HG02763 (cell line): ENCODE data around the gene ASGR2.
"Not testable (repeated sequence)": the region's sequence is repeated elsewhere in the genome, so short reads cannot be mapped to it uniquely, and the experiment has no call there.

Experiments used
- ATAC-seq: cut with Tn5 transposase; IDR thresholded peaks from one replicate; pipeline ENCODE4 v1.9.1; 2021; ENCODE audit warnings: mild to moderate bottlenecking, moderate library complexity; ENCODE audit not compliant: unreplicated experiment

The ASGR2 gene

DNA sequence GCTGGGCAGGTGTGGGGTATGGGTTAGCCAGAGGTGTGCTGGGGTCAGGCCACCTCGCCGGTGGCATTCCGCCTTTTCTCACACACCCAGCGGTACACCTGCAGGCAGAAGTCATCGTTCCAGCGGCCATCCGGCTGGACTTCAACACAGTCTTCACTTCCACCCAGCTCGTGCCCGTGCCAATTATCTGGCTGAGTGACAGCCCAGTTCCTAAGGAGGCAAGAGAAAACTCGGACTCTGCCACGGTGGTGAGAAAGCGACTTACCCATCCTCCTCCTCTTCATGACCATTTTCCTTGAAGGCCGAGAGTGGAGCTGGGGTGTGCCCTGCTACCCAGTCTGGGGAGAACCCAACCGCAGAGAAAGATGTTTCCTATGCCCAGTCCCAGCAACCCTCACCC, 13.1 kb downstream of the ASGR2 start:
- no peak for ATAC-seq

DNA sequence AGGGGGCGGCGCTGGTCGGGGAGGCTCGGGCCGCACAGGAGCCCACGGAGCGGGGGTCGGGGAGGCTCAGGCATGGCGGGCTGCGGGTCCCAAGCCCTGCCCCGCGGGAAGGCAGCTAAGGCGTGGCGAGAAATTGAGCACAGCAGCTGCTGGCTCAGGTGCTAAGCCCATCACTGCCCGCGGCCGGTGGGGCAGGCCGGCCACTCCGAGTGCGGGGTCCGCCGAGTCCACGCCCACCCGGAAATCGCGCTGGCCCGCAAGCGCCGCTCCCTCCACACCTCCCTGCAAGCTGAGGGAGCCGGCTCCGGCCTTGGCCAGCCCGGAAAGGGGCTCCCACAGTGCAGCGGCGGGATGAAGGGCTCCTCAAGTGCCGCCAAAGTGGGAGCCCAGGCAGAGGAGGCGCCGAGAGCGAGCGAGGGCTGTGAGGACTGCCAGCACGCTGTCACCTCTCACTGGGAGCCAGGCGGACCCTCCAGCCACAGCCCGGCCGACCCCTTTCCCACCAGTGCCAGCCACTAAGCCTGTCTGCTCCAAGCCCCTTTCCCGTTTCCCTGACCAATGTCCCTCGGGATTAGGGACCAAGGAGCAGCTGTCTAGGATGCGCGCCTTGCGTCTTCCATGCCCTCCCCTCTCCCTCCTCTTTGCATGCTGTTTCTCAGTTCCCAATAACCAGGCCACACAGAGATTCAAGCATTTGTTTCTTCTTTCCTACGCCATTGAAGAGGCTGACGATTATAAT, 13.8 kb downstream of the ASGR2 start:
- ATAC-seq, result not testable (repeated sequence)

DNA sequence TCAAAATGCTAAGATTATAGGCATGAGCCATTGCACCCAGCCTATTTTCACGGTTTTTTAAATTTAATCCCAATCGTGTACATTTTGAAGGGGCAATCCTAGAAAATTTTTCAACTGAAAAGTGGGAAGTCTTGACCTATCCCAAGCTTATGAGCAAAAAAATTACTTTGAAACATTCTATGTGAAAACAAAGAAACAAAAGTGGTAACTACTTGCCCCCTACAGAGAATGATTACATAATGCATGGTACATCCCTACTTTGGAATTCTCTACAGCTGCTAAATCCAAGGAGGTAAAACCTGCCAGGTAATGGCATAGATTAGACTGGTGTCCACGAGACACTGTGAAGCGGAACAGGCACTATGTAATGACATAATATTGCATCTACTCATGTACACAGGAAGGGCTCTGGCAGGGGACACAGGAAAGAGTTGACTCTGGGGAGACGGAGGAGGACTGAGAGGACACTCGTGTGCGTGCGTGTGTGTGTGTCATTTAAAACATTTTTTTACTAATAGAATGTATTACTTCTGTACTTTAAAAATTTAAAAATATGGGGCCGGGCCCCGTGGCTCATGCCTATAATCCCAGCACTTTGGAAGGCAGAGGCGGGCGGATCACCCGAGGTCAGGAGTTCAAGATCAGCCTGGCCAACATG, 15.7 kb downstream of the ASGR2 start:
- no peak for ATAC-seq

DNA sequence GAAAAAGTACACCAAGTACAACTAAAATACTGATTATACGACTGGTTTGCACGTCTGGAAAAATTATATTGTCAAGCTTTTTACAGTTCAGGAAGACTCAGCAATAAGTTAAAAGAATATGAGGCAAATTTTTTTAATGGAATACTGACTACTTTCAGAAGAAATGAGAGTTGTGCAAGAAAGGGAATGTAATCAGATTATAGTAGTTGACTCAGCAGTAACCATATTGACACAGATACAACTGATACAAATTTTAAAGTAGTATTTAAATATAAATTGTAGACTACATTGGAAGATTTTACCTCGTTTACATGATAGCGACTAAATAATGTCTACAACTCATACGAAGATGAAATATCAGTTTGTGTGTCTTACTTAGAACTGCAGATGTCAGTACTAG, 16.7 kb downstream of the ASGR2 start:
- ATAC-seq, result no peak

DNA sequence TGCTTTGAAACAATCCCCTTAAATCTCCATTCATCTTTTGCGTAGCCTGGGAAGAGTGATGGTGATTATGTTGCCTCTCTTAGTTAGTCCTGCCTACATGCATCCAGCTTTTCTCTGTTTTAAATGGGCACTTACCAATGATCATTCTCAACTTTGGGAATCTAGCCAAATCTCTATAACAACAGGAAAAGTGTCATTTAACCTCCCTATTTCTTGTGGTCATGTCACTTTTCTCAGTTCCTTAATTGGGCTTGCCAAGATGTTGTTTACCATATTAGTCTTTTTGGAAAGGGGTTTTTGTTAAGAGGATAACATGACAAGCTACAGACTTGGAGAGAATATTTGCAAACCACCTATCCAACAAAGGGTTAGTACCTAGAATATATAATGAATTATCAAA, 19.0 kb downstream of the ASGR2 start:
- ATAC-seq, result no peak

DNA sequence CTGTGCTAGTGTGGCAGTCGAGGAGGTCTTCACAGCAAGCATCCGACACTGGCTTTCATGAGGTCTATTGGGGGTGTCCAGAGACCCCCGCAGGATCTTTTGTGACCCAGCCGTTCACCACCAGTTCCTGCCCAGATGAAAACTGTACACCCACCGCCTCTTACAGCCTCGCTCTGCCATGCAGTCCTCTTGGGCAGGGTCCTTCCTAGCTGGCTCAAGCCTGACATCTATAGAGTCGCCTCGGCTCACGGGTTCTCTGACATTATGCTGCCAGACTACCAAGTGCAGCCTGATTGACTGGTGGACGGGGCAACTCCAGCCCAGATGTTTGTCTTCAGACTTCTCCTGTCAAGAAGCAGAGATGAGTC, 20.0 kb downstream of the ASGR2 start:
- no peak for ATAC-seq

DNA sequence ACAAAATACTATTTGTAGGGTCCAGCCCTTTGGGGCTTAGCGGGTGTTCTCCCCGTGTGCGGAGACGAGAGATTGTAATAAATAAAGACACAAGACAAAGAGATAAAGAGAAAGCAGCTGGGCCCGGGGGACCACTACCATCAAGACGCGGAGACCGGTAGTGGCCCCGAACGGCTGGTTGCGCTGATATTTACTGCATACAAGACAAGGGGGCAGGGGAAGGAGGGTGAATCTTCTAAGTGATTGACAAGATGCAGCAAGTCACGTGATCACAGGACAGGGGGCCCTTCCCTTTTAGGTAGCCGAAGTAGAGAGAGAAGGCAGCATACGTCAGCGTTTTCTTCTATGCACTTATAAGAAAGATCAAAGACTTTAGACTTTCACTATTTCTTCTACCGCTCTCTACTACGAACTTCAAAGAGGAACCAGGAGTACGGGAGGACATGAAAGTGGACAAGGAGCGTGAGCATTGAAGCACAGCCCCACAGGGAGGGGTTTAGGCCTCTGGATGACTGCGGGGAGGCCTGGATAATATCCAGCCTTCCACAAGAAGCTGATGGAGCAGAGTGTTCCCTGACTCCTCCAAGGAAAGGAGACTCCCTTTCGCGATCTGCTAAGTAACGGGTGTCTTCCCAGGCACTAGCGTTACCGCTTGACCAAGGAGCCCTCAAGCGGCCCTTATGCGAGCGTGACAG, 23.2 kb downstream of the ASGR2 start:
- not testable (repeated sequence) for ATAC-seq

DNA sequence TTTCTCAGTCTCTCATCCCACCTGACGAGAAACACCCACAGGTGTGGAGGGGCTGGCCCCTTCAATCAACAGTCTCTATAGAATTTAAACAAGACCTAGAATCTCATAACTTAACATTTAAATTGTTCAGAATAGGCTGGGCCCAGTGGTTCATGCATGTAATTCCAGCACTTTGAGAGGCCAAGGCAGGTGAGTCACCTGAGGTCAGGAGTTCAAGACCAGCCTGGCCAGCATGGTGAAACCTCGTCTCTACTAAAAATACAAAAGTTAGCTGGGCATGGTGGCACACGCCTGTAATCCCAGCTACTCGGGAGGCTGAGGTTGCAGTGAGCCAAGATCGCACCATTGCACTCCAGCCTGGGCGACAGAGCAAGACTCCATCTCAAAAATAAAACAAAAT, 25.1 kb downstream of the ASGR2 start:
- ATAC-seq, result not testable (repeated sequence)

DNA sequence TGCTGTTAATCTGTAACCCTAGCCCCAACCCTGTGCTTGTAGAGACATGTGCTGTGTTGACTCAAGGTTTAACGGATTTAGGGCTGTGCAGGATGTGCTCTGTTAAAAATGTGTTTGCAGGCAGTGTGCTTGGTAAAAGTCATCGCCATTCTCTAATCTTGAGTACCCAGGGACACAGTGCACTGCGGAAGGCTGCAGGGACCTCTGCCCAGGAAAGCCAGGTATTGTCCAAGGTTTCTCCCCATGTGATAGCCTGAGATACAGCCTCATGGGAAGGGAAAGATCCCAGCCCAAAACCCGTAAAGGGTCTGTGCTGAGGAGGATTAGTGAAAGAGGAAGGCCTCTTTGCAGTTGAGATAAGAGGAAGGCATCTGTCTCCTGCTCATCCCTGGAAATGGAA, 26.2 kb downstream of the ASGR2 start:
- not testable (repeated sequence) for ATAC-seq

DNA sequence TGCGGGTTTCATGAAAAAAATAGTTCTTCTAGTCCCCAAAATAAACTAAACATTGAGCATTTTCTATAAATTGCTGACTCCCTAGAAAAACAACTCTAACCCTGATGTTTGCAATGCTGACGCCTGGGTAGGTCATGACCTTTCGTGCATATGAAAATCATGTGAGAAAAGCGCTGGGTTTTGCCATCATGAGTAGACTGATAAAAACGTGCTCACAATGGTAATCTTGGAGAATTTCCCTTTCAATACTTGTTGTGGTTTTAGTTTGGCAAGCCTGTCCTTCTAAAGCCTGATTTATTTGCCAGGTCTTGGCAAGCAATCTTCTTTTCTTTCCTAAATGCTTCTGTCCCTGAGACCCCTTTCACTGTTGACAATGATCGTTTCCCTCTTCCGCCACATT, 30.5 kb downstream of the ASGR2 start:
- no peak for ATAC-seq

DNA sequence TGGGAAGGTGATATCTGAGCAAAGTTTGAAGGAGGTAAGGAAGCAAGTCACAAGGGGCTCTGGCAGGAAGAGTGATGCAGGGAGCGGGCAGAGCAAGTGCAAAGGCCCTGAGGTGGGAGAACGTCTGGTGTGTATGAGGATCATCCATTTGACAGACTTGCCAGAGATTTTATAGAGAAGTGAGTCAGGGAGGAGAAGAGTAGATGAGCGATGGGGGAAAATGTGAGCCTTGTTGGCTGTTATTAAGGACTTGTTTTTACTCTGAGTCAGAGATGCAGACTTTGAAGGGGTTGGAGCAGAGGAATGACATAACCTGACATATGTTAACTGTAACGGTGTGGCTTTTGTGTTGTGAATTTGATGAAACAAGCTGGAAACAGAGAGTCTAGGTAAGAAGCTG, 31.0 kb downstream of the ASGR2 start:
- ATAC-seq, result no peak

DNA sequence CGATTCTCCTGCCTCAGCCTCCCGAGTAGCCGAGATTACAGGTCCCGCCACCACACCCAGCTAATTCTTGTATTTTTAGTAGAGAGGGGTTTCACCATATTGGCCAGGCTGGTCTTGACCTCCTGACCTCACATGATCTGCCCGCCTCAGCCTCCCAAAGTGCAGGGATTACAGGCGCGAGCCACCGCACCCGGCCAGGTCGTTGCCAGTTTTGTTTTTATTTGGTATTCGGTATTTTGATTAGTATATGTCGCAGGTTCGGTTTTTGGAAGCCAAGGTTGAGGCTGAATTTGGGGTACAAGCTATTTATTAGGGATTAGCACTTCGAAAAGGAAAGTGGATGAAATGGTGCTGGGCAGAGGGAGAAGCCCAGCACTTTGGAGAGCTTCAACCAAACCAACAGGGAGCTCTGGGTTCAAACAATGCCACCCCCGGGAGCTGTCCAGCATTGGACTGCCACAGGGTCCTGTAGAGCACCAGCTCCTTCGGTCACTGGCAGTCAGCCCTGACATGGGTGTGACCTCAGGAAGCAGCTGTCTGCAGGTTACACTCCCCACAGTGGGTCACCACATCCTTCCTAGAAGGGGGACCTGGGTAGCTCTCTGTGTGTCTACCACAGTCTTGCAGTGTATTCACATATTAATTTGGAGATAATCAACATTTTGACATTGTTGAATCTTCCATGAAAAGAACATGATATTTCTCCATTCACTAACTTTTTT, 33.1 kb downstream of the ASGR2 start:
- no peak for ATAC-seq

DNA sequence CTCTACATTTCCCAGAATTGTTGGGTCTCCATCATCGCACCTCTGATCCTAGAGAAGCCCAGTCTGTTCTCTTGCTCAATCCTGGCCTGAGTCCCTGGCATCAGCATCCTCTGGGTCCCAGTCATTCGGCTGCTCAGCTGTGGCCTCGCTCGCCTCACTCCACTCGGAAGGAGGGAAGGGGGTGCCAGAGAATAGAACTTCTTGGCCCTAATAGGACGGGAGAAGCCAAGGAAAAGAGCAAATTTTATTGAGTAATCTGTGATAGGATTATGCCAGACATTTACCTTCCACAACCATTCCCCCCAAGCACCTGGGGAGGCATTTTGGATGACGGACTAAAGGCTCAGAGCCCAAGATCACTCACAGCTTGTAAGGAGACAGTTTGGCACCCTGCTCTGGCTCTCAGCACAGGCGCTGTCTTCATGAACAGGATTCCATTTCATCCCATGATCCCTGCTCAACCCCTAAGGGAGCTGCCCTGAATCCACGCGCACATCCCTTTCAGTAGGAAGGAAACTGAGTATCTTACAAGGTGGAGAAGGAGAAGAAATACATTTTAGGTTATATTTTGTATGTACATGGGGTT, 34.1 kb downstream of the ASGR2 start:
- no peak for ATAC-seq

DNA sequence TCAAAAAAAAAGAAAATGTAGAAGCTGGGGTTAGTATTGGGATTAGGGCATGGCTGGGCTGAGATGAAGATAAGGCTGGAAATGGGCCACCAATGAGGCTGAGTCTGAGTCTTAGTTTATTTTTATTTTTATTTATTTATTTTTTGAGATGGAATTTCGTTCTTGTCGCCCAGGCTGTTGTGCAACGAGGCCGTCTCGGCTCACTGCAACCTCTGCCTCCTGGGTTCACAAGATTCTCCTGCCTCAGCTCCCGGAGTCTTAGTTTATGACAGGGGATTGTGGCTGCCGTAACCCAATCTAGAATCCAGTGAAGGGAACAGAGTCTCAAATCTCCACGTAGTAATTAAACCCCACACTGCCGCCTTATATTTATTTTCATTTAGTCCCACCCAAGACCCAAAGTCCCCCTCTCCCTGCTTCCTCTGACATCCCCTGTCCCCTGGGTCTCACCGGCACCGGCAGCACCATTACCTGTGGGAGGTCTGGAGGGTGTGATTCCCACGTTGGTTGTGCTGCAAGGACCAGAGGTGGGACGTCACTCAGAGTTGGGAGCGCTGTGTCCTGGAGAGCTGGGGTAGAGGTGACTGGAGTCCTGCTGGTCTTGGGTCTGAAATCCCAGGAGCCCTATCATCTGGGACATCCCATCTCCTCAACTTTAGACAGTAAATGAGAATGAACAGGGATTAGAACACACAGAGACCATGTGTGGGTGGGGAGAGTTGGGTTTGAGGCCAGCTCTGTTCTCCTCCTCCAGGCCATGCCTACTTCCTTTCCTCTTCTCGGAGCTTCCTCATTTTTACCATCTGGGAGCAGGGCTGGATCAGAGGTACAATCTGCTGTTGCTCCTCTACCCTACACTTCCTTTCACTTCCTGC, 34.8 kb downstream of the ASGR2 start, which contains the start of gene CLEC10A:
CLEC10A (minus strand) TSS at position 671 of the 875 bp plus-strand sequence. CDS start 1,439 bp downstream, outside the sequence.
- no peak for ATAC-seq

DNA sequence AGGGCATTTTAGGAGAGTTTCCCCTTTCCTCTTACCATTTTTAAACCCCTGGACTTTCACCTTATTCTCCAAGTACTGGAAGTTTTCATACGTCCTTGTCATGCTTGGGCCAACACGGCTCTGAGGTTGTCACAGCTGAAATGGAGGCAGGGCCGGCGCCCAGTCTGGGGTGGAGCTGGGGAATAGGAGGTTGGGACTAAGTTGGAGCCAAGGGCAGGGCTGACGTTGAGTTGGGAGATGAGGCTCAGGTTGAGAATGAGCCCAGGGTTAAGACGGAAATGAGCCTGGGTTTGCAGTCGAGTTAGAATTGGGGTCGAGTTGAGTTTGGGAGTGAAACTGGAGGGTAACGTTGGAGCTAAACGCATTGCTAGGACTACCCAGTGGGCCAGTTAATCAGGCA, 35.9 kb downstream of the ASGR2 start:
- no peak for ATAC-seq

DNA sequence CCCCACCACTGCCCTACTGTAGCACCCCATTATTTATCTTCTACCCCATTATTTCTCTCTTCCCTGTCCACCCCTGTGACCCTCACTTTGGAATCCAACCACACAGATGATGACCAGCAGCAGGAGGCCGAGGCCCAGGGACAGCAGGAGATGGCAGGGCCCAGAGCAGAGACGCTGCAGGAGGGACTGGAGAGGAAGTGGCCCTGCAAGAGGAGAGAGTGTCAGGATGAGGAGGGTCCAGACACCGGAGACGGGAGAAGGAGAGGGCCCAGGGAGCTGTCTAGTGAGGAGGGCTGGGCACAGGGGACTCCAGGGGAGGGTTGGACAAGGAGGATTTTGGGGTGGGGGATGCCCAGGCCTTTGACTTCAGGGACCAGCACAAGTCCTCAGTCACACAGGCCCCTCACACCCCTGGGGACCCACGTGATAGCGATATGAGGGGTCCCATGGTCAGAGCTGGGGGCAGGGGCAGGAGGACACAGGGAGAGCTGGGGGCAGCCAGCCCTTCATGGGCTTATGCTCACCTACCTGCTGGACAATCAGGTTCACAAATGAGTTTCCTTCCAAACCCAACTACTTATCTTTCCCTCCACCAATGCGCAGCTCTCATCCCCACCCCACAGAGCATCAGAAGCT, 36.6 kb downstream of the ASGR2 start:
- ATAC-seq, result no peak

DNA sequence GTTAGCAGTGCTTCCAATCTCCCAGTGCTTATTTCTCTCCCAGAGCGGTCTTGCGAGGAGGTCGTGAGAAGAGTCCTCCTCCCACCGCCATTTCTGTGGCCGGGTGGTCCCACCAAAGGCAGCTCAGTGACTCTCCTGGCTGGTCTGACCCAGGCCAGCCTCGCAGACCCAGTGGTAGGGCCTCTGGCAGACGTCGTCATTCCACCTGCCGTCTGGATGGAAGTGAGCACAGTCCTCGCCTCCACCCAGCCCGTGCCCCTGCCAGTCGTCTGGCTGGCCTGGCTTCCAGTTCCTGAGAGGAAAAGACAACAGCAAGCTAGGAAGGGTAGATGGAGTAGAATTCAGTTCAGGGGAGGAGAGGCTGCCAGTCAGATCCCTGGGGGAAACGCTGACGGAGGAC, 39.7 kb downstream of the ASGR2 start:
- no peak for ATAC-seq

DNA sequence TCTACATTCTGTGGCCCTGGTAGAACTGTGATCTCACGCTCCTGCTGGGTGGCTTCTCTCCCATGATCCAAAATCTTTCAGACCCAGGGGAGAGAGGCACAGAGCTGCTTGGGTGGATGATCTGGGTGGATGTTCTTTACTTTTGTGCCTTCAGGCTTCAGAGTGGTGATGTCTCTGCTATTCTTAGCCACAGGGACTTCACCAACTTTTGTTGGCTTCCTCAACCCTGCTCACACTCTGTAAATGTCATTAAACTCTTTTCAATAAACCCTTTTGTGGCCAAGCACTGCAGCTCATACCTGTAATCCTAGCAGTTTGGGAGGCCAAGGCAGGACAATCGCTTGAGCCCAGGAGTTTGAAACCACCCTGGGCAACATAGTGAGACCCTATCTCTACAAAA, 42.2 kb downstream of the ASGR2 start:
- ATAC-seq, result no peak

DNA sequence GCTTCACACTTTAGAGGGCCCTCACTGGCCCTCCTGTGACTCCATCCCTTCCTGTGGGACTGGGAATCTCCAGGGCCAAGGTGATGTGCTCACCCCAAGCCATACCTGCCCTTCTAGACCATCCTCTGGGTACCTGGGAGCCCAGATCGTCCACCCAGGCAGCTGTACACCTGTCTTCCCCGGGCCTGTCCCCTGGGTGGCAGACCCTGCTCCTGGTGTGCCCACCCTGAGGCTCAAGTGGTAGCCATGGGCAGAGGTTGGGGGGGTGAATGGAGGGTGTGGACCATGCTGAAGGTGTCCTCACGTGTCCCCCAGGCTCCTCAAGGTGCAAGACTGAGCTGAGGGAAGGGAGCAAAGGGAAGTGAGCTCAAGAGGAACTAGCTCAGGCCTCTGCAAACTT, 43.9 kb downstream of the ASGR2 start:
- ATAC-seq, result no peak

DNA sequence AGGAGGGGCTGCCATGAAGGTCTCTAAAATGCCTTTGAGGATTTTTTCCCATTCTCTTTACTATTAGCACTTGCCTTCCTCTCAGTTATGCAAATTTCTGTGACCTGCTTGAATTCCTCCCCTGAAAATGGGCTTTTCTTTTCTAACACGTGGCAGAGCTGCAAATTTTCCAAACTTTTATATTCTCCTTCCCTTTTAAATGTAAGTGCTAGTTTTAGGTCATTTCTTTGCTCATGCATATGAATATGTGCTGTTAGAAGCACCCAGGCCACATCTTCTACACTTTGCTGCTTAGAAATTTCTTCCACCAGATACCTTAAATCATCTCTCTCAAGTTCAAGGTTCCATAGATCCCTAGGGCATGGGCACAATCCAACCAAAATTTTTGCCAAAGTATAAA, 46.4 kb downstream of the ASGR2 start:
- no peak for ATAC-seq
